ENCODE measurements around the gene SDK1. TPM values are rescaled to one million over a fixed set of nuclear protein-coding genes. Genes with fewer than 3 reads are reported as not detected.

The SDK1 gene, protein sequence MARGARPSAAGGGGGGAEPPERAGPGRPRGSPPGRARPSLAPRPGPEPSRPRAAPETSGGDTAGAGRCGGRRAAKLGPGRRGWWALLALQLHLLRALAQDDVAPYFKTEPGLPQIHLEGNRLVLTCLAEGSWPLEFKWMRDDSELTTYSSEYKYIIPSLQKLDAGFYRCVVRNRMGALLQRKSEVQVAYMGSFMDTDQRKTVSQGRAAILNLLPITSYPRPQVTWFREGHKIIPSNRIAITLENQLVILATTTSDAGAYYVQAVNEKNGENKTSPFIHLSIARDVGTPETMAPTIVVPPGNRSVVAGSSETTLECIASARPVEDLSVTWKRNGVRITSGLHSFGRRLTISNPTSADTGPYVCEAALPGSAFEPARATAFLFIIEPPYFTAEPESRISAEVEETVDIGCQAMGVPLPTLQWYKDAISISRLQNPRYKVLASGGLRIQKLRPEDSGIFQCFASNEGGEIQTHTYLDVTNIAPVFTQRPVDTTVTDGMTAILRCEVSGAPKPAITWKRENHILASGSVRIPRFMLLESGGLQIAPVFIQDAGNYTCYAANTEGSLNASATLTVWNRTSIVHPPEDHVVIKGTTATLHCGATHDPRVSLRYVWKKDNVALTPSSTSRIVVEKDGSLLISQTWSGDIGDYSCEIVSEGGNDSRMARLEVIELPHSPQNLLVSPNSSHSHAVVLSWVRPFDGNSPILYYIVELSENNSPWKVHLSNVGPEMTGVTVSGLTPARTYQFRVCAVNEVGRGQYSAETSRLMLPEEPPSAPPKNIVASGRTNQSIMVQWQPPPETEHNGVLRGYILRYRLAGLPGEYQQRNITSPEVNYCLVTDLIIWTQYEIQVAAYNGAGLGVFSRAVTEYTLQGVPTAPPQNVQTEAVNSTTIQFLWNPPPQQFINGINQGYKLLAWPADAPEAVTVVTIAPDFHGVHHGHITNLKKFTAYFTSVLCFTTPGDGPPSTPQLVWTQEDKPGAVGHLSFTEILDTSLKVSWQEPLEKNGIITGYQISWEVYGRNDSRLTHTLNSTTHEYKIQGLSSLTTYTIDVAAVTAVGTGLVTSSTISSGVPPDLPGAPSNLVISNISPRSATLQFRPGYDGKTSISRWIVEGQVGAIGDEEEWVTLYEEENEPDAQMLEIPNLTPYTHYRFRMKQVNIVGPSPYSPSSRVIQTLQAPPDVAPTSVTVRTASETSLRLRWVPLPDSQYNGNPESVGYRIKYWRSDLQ (N-terminal part only)
- total RNA-seq = 1 to 10 TPM; 2.2 to 5.8 (median 3.6) TPM
- polyA plus RNA-seq = 1 to 10 TPM; 2.2 to 3.3 TPM
- long read RNA-seq, donor 1, partial matches to known transcripts = 2 of 5 reads
- long read RNA-seq, donor 1, other reads (novel, unspliced or antisense) = 3 of 5 reads
- long read RNA-seq, donor 2, partial matches to known transcripts = 3 of 4 reads
- long read RNA-seq, donor 2, other reads (novel, unspliced or antisense) = 1 of 4 reads
- long read RNA-seq, donor 3, partial matches to known transcripts = 0 of 1 reads
- long read RNA-seq, donor 3, other reads (novel, unspliced or antisense) = 1 of 1 reads

DNA sequence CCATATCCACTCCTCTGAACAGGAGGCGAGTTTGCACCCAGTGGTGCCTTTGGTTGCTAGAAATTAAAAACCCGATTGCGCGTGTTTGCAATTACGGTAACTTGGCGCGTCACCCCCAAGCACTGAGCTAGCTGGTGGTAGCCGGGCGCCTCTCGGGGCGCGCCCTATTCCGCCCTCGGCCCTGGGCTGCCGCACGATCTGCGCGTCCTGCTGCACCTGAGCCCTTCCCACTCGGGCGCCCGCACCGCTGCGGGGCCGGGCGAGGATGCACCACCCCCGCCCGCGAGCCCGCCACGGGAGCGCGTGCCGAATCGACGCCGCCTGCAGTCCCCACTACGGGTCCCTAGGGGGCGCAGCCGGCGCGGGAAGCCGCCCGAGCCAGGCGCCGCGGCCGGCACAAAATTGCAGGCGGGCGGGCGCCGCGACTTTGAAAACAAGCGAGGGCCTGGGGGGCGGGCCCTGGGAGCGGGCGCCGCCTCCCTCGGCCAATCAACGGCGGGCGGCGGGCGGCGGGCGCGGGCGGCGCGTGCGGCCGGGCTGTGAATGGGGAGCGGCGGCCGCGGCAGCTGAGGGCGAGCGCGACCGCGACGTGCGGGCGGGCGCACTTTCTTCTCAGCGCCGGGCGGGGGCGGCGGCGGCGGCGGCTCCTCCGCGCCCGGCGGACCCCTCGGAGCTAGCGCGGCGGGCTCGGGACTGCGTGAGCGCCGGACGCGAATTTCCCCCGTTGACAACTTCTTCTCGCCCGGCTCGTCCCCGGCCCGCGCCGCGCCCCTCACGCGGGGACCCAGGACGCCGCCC lies at the start of gene SDK1:
TSS of gene SDK1 (plus strand) at position 602 of the 798 bp plus-strand sequence. CDS start 335 bp downstream, outside the sequence.
- Histone ChIP-seq H3K36me3 (no peaks in the 10 kb centered on the region), H3K9me3 (no peaks in the 10 kb centered on the region), H3K4me1 (peaks cover 0 to 19% (median 10%) of the 10 kb centered on the region in 12 donors), H3K27me3 (peaks cover 0 to 38% (median 5%) of the 10 kb centered on the region in 9 donors), H3K27ac (peak within 1 kb of the TSS in 3 of 12 donors; percentile 37 to 66 (median 62)), H3K4me3 (peak within 1 kb of the TSS; percentile 34 to 84 (median 58))
- peak in 1 of 2 donors; percentile 28 for TF ChIP-seq POLR2A (IDR thresholded peaks at IDR 0.05)
- TF ChIP-seq, protein P1, sequence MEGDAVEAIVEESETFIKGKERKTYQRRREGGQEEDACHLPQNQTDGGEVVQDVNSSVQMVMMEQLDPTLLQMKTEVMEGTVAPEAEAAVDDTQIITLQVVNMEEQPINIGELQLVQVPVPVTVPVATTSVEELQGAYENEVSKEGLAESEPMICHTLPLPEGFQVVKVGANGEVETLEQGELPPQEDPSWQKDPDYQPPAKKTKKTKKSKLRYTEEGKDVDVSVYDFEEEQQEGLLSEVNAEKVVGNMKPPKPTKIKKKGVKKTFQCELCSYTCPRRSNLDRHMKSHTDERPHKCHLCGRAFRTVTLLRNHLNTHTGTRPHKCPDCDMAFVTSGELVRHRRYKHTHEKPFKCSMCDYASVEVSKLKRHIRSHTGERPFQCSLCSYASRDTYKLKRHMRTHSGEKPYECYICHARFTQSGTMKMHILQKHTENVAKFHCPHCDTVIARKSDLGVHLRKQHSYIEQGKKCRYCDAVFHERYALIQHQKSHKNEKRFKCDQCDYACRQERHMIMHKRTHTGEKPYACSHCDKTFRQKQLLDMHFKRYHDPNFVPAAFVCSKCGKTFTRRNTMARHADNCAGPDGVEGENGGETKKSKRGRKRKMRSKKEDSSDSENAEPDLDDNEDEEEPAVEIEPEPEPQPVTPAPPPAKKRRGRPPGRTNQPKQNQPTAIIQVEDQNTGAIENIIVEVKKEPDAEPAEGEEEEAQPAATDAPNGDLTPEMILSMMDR (IDR thresholded peaks at IDR 0.05) = peak; percentile 60 to 97 (median 92)
- peak; percentile 77 to 99 (median 98) for ATAC-seq
- peak; percentile 91 to 96 (median 93) for DNase-seq
- intact Hi-C loops (cut with DNase I) = loop anchor here in 9 of 10 donors (5.0 to 10.0 kb wide), 5 partner anchors 64 to 596 kb away; no protein-coding TSS in a partner anchor
- WGBS, 4 donors = 0 to 7% (median 0%) methylated on average over 3 to 119 of the region's 119 CpGs

DNA sequence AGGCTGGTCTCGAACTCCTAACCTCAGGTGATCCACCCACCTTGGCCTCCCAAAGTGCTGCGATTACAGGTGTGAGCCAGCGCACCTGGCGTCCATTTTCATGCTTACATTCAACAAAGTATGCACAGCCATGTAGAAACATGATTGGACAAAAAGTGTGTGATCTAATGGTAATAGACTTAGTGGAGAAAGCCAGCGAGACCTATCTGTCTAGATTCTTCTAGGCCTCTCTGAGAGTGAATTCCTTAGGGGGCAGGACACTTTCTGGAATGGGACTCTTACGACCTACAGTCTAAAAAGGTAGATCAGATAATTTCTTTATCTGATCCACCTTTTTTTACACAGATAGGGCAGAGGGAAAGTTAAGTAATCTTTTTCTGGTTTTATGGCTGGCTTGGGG lies 46.3 kb upstream of the SDK1 start:
- ATAC-seq = no peak
- no peak for TF ChIP-seq POLR2A (IDR thresholded peaks at IDR 0.05)
- Histone ChIP-seq H3K4me1 (no peaks in the 10 kb centered on the region), H3K27ac (no peak overlapping the region), H3K4me3 (no peak overlapping the region), H3K27me3 (peaks cover 0 to 3% (median 0%) of the 10 kb centered on the region in 9 donors), H3K9me3 (peaks cover 0 to 13% (median 0%) of the 10 kb centered on the region in 12 donors), H3K36me3 (no peaks in the 10 kb centered on the region)
- WGBS, 4 donors = 82 to 84% (median 83%) methylated on average over 6 of the region's 6 CpGs
- no peak for DNase-seq
- intact Hi-C loops (cut with DNase I) = no loop called here

DNA sequence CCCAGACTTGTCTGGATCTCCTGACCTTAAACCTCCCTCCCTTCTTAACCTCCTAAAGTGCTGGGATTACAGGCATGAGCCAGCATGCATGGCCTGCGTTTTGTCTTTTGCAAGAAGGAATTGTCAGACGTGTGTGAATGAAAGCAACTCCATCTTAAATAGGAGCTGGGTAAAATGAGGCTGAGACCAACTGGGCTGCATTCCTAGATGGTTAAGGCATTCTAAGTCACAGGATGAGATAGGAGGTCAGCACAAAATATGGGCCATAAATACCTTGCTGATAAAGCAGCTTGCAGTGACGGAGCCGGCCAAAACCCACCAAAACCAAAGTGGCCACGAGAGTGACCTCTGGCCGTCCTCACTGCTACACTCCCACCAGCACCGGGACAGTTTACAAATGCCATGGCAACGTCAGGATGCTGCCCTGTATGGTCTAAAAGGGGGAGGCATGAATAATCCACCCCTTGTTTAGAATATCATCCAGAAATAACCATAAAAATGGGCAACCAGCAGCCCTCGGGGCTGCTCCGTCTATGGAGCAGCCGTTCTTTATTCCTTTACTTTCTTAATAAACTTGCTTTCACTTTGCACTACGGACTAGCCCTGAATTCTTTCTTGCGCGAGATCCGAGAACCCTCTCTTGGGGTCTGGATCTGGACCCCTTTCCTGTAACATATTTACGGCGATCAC lies 41.2 kb upstream of the SDK1 start:
- DNase-seq (no peak), ATAC-seq (no peak)
- Histone ChIP-seq H3K9me3 (peaks cover 0 to 3% (median 0%) of the 10 kb centered on the region in 12 donors), H3K27ac (peak overlapping the region in 5 of 12 donors; percentile 3 to 56 (median 47)), H3K4me3 (peak overlapping the region; percentile 1 to 62 (median 46)), H3K27me3 (peaks cover 0 to 2% (median 0%) of the 10 kb centered on the region in 9 donors), H3K4me1 (peaks cover 0 to 3% (median 0%) of the 10 kb centered on the region in 12 donors), H3K36me3 (no peaks in the 10 kb centered on the region)
- TF ChIP-seq, protein P1 (IDR thresholded peaks at IDR 0.05) = no peak
- no peak for TF ChIP-seq POLR2A (IDR thresholded peaks at IDR 0.05)
- 40 to 48% (median 42%) methylated on average over 17 of the region's 17 CpGs for WGBS, 4 donors
- intact Hi-C loops (cut with DNase I) = no loop called here
